HG02623 (cell line): ENCODE results near the gene KPNA3.

Experiments
- ATAC-seq: cut with Tn5 transposase; IDR thresholded peaks from one replicate; pipeline ENCODE4 v1.9.1; 2021; ENCODE audit warnings: moderate library complexity; ENCODE audit not compliant: unreplicated experiment

Gene KPNA3

DNA sequence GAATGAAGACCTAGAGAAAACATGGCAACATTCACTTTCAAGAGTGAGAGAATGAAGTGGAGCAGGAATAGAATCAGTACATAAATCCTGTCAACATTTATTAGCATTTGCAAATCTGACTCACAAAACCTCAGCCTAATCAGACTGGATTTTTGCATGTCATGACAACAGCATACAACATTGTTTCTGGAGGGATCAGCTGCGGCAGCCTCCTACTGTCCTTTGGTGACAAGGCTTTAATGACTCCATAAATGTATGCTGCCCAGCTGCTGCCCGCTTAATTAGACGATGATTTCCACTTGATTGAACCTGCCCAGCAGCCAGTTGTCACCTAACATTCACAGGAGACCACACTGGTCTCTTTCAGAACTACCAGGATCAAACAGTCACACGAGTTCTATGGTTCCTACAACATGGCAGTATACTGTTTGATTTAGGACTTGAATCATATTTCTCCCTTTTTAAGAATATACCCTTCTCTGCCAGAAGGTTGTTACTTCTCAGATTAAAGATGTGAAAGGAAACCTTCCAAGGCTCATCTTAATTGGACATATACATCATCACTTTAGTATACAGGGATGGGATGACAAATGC is 110.5 kb downstream of the KPNA3 start:
- no peak for ATAC-seq

DNA sequence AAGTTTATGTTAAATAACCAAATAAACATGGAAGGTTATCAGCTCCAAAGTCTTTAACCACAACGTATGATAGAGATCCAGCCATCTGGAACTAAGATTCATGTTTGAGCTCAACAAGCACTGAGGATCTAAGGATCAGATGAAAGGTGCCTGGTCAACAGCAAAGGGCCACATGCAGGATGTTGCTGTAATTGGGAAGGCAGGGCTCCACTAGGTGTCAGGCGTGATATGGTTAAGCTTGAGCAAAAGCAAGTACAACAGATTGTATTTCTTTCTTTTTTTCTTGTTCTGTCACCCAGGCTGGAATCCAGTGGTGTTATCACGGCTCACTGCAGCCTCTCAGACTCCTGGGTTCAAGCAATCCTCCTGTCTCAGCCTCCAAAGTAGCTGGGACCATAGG is 113.2 kb downstream of the KPNA3 start:
- no peak for ATAC-seq

DNA sequence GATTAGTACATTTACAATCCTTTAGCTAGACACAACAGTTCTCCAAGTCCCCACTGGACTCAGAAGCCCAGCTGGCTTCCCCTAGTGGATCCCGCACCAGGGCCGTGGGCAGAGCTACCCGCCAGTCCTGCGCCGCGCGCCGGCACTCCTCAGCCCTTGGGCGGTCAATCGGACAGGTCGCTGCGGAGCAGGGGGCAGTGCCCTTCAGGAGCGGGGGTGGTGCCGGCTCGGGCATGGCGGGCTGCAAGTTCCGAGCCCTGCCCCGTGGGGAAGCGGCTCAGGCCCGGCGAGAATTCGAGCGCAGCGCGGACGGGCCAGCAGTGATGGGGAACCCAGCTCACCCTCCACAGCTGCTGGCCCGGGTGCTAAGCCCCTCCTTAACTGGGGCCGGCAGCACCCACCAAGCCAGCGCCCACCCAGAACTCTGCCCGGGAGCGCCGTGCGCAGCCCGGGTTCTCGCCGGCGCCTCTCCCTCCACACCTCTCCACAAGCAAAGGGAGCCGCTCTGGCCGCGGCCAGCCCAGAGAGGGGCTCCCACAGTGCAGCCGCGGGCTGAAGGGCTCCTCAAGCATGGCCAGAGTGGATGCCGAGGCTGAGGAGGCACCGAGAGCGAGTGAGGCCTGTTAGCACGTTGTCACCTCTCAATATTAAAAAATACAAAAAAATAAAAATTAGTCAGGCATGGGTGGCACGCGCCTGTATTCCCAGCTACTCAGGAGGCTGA is 114.1 kb downstream of the KPNA3 start:
- ATAC-seq, result no peak

DNA sequence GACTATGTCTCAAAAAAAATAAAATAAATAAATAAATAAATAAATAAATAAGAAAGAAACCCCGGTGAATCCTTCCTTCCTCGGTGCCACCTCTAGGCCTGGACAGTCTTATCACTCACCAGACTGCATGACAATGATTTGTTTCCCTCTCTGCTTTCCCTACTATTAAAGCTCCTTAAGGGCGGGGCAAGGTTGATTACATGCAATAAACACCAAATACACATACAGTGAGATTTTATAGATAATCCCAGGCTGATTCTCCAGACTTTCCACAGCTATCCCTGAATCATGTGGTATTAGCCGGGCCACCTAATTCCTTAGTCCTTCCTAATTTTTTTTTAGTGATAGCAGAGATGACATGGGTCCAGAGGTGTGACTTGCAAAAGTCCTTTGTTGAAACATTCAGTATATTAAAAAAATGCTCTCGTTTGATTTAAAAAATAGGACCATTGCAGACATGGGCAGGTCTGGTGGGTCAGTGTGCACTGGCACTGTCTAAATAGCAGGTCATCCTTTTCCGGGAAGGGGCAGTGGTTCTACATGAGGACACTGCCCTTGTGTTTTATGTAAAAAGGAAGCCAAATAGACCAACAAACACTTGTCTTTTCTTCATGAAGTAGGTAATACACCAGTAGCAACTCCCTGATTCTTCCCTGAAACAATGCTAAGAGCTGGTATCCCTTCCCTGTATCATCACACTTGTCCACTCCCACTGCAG is 115.7 kb downstream of the KPNA3 start:
- no peak for ATAC-seq

DNA sequence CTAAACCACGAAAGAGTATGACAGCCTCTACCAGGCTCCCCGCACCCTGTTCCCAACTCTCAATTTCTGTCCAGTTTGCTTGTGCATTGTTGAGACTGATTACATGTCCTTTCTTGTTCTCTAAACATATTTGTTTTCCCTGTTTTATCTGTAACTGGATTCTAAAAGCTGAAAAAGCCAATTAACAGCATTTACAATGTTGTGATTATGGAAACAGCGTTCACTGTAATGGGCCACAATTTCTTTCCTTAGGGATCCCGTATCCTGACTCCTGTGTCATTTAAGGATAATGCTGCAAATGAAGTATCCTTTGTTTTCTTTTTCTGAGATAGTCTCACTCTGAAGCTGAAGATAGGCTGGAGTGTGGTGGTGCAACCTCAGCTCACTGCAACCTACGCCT is 121.7 kb downstream of the KPNA3 start:
- no peak for ATAC-seq

DNA sequence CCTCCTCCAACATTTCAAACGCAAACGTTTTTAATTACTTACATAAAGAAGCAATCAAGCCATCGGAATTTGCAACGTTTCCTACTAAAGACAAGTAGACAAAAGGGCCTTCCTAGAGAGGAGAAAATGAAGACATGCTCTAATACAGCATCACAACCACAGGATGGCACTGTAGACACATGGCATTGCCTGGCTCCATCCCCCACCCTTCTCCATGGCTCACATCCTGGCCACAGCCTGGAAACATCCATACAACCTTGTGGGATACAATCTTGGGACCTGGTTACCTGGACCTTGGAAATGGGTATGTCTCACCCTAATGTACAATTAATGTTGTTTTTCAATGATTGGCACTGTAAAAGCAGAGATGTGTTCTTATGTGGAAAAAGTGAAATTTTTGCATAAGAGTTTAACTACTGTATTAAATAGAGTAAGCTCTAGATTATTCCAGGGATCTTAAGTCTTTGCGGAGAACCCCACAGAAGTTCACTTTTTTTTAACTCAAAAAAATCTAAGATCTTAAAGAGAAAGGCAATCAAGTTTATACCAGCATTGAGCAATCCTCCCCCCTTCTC is 122.7 kb downstream of the KPNA3 start:
- ATAC-seq, result no peak

DNA sequence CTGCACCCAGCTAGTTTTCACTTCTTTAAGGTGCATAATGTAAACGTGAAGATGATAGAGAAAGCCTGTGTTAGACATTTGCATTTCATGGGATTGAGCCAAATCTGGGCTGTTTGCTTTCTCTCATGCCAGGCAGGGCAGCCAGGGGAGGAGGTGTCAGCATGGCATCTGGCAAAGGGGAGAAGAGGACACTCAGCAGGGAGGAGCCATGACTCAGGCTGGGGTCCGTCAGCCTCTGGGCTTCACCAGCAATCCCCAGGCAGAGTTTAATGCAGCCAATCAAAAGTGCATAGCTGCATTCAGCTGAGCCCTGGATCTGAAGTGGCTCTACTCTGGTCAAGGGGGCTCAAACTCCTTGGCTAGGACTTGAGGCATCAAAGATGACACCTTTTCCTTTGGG is 124.7 kb downstream of the KPNA3 start:
- no peak for ATAC-seq

DNA sequence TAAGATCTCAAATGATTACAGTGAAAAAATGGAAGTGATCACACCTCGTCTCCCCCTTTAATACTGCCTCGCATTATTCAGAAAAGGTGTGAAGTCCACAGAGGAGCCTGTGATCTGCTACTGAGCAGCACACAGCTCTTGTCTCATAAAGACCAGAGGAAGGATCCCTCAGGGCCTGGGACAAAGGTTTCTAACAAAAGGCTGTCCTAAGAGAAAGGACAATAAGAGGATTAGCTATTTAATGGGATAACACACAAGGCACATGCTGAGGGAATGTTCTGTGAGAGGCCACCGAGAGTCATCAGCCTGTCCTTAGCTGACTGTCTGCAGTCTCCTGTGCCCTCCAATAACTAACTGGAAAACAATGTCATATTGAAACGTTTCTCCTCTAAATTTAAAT is 127.9 kb downstream of the KPNA3 start:
- no peak for ATAC-seq

DNA sequence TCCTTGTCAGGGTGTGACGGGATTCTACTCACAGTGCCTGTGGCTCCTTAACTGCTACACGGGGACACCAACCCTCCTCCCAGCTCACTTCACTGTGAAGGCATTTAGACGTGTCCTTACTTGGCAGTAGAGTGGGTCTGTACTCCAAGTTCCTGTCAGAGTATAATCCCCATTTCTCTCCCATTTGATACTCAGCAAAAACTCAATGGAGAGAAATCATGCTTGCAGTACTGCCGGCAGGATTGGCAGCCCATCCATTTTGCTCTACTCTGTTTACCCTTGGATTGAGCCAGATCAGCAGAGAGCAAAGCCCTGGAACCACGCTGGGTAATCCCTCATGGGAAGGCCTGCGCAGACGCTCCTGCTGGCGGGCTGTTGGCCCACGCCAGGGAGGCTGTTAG is 135.2 kb downstream of the KPNA3 start:
- no peak for ATAC-seq

DNA sequence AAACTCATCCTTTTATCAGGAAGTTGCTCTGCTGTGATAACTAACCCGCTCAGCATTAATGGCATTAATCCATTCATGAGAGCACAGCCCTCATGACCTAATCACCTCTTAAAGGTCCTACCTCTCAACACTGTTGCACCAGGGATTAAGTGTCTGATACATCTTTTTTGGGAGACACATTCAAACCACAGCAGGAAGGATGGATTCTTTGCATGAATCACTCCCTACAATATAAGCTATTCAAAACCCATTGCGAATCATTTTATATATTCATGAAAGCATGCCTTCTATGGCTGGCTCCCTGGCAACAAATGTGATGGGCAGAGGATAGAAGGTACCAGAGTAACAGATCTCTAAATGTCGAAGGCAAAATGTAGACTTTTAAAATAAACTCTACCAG is 136.6 kb downstream of the KPNA3 start:
- no peak for ATAC-seq

DNA sequence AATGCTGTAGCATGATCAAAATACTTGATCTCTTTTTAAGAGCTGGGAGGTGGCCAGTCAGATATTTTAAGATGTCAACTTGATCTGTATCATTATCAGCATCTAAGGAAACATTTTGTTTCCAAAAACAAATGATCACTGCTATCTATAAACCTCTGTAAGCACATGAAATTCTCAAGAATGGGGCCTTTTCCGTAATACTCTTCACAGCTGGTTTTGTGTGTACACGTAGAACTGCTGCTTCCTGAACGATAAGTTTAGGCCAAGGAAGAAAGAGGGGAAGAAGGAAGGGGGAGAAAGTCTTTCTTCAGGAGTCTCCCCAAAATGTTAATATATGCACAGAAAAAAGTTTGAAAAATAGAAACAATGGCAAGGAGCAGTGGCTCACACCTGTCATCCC is 138.5 kb downstream of the KPNA3 start:
- ATAC-seq, result no peak

DNA sequence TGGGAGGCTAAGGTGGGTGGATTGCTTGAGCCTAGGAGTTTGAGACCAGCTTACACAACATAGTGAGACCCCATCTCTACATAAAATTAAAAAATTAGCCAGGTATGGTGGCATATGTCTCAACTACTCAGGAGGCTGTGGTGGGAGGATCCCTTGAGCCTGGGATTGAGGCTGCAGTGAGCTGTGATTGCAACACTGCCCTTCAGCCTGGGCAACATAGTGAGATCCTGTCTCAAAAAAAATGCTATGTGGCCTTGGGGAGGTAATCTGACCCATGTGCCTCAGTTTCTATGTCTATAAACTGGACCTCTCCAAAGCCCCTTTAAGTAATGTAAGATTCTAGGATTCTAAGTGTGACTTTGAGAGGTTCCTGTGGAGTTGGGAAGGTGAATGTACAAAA is 139.0 kb downstream of the KPNA3 start:
- no peak for ATAC-seq

DNA sequence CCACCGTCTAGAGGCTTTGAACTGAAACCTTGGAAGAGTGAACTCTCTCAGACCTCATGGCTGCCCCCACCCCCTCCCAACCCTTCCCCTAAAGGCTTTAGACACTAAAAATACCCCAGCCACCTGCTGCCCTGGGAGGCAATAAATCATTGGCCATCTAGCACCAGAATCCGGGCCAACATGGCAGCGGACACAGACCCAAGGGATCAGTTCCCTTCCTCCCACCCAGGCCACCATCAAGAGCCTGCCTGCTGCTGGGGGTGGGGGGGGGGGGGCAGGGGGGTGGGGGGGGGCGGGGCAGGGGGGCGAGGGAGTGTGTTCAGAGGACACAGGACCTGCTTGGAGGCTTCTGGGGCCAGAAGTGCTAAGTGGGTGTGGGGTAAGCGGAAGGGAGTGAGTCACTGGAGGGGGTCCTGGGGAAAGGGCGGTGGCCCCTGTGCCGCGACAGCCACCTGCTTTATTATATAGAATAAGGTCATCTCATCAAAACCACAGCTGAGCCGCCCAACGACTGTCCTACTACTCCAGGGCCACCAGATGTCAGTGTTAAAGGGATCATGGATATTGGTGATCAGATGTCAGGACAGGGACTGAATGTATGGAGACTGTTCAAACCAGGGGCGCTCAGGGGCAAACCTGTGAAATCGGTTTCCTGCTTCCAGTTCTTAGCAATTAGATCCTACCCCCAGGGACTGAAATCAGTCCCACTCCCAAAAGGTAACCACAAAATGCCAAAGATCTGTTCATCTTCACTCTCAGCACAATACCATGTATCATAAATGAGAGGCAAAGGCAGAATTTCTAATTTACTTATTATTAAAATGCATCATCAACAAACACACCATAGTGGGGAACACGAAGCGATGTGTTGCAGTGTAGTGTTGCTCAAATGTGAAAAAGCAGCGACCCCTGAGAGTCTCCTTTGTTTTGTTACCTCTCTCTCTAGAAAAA is 139.9 kb downstream of the KPNA3 start:
- no peak for ATAC-seq

DNA sequence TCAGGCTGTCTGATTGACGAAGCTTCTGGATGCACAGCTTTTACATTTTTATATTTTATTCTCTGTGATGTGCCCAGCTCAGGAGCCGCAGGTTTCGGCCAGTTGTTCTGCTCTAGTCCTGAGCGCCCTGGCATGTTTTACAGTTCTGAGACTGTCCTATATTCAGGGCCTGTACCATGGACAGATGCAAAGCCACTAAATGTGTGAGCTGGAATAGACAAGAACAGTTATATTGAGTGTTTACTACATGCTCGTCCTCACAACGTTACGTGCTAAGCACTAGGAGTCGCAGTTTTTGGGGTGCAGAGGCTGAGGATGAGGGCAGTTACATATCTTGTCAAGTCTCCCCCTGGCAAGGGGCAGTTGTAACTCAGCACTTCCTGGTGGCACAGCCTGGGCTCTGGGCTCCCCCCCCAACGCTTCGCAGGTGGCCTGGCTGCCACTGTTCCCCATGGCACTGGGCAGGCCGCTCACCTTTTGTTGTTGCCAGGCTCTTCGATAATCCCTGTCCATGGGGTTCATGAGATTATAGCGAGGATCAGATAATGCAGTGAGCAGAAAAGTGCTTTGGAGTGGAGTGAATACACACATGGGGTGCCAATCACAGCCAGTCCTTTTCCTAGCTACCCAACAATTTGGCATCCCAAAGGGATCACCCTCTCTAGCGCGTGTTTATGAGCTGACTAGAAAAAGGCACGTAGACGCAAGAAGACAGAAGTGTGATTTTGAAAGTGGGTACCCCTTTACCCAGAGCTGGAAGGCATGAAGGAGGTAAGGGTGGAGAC is 140.7 kb downstream of the KPNA3 start:
- ATAC-seq, result no peak

DNA sequence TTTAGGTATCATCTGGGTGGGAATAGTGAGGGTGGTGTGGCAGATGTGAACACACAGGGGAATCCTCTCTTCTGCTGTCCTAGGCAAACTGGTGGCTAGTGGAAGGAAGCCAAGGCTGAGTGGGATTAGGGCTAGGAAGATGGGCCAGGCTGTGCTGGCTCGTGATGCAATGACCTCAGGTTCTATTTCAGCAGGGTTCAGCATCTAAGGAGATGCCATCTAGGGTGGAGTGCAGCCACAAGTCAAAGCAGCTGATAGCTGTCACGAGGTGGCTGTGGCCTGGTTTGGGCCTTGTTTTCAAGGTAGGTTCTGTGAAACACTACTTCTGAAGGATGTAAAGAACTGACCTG is 142.5 kb downstream of the KPNA3 start:
- no peak for ATAC-seq
